HG02884 (cell line): Measurements from ENCODE around the gene FUT3.
"Not testable (repeated sequence)": the region's sequence is repeated elsewhere in the genome, so short reads cannot be mapped to it uniquely, and the experiment has no call there.

Experiments
- ATAC-seq: cut with Tn5 transposase; IDR thresholded peaks from one replicate; pipeline ENCODE4 v1.9.1; 2021; ENCODE audit warnings: mild to moderate bottlenecking, moderate library complexity; ENCODE audit not compliant: unreplicated experiment

The FUT3 gene

DNA sequence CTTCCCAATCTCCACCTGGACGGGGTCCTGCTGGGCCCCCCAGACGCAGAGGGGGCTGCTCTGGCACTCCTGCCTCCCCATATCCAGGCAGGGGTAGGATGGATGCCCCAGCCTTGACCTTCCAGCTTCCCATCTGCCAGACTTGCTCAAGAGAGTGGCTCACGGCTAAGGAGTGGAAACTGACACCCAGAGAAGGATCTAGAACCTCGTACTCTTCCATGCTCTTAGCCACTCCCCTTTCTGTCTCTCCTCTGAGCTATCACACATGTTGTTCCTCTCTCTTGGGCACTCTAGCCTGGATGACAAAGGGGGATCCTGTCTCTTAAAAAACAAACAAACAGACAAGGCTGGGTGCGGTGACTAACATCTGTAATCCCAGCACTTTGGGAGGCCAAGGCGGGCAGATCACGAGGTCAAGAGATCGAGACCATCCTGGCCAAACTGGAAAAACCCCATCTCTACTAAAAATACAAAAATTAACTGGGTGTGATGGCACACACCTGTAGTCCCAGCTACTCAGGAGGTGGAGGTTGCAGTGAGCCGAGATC is 31.2 kb upstream of the FUT3 start:
- ATAC-seq, result no peak

DNA sequence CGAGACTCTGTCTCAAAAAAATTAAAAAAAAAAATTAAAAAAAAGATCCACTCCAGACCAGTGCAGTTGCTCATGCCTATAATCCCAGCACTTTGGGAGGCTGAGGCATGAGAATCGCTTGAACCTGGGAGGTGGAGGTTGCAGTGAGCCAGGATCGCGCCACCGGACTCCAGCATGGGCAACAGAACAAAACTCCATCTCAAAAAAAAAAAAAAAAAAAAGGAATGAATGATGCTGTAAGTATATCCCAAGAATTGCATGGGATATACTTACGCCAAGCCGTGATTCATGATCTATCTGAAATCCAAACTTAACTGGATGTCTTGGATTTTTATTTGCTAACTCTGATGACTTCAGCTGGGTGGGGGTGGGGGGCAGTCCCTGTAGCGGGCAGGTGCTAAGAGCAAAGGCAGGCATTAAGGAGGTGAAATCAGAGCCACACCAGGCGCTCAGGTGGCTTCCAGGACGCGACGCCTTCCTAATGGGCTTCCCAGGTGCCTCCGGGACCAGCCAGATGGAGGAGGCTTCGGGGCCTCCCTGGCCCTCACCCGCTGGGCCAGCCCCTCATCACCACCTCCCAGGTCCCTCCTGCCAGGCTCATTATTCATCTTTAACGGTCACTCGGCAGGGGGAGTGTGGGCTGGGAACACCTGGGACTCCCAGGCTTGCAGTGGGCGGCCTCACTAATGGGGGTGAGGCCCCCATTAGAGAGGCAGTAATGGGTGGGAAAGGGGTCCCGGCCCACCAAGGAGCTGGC is 30.5 kb upstream of the FUT3 start:
- no peak for ATAC-seq

DNA sequence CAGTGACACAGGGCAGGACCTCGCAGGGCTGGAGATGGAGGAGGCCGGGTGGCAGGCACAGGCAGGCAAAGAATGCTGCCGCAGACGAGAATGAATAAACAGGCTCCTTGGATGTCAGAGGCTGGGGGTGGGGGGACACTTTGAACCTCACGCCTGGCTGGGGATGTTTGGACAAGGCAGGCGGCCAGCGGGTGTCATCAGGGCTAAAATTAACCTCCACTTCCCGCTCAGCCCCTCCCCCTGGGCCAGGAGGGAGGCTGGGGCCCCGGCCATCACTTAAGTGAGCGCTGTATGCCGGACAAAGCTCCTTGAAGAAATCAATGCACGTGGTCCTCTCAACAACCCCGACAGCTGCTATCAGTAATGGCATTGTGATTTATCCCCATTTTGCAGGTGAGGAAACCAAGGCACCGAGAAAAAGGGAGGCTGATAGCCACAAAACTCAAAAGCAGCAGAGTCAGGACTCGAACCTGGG is 29.4 kb upstream of the FUT3 start:
- ATAC-seq, result no peak

DNA sequence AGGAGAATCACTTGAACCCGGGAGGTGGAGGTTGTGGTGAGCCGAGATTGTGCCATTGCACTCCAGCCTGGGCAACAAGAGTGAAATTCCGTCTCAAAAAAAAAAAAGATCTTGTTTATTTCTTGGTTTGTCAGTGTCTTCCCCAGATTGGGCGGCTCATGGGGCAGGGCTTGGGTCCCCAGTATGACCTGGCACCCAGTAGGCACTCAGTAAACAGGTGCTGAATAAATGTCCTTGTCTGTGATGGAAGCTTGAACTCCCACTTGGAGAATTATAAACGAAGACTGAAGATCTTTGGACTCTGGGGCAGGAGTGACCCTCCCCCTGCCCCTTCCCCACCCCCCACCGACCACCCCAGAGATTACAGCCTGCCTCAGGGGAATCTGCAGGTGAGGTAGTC is 28.9 kb upstream of the FUT3 start:
- ATAC-seq, result no peak

DNA sequence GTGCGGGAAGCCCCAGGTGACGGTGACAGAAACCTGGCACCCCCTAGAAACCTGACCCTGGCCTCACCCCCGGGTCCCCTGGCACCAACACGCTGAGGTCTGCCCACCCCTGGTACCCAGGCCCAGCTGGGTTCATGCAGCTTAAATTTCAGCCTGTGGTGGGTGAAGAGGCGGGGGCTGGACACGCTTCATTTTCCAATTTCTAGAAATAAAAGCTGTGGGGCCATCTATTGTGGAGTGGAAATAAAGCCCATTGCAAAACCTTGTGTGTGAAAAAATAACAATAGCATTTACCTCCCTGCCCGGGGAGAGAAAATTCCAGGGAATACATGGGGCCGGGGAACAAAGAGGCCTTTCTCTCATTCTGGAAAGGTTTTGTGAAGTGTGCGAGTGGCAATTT is 26.6 kb upstream of the FUT3 start:
- no peak for ATAC-seq

DNA sequence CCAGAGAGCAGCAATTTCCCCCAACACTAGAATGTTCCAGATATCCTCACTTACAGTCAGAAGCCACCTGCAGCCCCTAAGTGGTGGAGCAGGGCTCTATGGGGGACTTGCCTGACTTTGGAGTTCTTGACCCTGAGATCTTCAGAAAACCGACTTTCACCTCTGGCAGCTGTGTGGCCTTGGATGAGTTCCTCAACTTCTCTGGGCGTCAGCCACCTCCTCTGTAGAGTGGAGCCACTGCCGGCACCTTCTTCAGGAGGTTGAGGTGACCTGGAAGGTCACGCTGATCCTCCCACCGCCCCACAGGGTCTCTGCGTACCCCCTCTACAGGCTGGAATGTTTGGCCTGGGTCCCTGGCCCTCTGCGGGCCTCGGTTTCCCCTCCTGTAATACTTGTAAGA is 26.2 kb upstream of the FUT3 start:
- ATAC-seq, result no peak

DNA sequence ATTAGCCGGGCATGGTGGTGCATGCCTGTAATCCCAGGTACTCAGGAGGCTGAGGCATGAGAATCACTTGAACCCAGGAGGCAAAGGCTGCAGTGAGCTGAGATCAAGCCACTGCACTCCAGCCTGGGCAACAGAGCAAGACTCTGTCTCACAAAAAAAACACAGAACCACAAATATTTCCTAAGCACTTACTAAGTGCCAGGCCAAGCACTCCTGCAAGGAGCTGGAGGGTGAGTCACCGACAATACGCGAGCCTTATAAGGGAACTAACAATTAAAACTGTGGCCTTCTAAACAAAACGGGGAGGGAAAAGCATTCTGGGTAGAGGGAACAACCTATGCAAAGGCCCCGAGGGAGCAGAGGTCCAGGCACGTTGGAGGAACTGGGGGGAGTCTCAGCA is 23.2 kb upstream of the FUT3 start:
- not testable (repeated sequence) for ATAC-seq

DNA sequence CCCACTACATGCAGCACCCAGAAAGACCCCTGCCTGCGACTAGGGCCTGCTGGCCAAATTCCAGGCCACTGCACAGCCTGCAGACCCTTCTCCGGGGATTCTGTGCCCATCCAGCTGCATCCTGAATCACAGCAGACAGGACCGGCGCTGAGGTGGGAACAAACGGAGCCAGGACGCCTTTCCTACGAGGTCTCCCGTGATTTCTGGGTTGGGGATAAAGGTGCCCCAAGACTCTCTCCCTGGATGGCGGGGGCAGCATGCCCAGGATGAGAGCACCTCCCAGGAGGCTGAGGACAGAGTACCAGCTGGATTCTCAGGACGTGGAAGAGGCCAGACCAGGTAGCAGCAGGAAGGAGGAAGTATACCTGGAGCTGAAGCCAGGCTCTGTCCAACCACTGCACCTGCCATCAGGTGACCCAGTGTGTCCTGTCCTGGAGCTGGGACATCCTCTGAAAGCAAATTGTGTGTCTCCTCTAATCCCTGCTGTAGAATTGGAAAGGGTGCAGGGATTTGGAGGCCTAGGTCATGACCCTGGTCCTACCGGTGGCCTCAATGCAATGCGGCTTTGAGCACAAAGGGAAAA is 22.5 kb upstream of the FUT3 start:
- no peak for ATAC-seq

DNA sequence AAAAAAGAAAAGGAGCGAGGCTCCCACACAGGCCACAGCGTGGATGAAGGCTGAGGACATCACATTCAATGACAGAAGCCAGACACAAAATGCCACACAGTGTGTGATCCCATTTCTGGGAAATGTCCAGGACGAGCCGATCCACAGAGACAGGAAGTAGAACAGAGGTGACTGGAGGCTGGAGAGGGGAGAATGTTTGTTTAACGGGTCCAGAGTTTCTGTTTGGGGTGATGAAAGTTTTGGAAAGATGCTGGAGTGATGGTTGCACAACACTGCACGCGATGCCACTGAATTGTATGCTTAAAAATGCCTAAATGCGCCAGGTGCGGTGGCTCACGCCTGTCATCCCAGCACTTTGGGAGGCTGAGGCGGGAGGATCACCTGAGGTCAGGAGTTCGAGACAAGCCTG is 19.7 kb upstream of the FUT3 start:
- ATAC-seq, result no peak

DNA sequence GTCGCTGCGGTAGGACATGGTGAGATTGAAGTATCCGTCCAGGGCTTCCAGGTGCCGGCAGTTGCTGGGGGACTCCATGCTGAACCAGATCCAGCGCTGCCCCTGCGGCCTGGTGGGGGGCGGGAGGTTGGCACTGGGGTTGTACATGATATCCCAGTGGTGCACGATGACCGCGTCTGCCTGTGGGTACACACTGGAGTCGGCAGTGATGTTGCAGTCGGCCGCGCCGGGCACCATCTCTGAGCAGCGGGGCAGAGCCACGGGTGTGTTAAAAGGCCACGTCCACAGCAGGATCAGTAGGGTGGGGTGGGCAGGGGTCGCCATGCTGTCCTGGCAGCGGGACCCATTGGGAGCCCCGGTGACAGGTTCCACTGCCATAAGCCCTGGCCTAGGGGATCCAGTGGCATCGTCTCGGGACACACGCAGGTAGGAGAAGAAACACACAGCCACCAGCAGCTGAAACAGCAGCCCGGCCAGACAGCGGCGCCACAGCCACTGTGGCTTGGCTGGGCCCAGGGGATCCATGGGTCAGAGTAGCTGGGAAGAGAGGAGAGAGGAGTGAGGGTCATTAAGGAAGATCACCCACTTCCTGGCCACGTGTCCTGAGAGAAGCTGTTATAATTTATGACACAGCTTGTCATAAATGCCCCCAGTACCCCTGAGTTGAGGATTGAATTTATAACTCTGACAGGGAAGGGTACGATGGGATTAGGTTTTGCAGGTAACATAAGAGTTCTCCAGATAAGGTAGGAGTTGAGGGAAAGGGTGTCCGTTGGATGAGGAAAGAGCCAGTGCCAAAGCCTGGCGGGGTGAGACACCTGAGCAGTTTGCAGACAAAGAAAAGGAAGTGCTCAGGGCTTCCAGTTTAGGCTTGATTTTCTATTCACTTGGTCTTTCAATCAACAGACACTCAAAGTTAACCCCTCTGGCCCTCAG is 16.2 kb upstream of the FUT3 start:
- no peak for ATAC-seq

DNA sequence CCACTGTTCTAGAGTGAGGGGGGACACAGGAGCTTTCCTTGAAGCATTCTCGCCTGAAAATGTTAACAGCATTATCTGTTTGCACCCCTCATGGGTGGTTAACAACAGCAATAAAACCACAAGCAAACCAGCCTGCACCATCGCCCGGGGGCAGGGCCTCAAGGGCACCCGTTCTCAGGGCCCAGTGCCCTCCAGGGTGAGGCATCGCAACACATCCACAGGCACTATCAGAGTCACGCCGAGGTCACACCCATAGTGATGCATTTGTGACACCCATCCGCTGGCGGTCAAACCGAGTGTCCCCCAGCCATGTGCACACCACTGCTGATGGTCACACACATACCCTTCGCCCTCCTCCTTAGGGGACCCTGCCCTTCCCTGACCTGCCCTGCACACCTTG is 14.5 kb upstream of the FUT3 start:
- no peak for ATAC-seq

DNA sequence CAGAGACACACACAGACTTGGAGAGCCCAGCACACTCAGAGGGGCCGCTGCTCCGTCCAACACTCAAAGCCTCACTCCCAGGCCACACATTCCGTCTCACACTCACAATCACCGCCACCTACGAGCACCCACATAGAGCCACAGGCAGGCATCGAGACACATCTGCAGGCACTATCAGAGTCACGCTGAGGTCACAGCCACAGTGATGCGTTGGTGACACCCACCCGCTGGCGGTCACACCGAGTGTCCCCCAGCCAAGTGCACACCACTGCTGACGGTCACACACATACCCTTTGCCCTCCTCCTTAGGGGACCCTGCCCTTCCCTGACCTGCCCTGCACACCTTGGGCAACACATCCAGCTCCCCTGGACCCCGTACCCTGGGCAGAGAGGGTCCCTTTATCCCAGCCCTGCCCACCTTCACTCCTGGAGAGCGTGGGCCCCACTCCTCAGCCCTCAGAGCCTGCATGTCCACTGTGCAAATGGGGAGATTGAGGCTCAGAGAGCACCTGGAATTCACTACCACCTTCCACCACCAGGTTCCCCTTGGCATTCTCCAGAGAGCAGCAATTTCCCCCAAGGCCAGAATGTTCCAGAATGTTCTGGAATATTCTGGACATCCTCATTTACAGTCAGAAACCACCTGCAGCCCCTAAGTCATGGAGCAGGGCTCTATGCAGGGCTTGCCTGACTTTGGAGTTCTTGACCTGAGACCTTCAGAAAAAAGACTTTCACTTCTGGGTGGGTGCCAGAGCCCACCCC is 13.7 kb upstream of the FUT3 start:
- ATAC-seq, result no peak

DNA sequence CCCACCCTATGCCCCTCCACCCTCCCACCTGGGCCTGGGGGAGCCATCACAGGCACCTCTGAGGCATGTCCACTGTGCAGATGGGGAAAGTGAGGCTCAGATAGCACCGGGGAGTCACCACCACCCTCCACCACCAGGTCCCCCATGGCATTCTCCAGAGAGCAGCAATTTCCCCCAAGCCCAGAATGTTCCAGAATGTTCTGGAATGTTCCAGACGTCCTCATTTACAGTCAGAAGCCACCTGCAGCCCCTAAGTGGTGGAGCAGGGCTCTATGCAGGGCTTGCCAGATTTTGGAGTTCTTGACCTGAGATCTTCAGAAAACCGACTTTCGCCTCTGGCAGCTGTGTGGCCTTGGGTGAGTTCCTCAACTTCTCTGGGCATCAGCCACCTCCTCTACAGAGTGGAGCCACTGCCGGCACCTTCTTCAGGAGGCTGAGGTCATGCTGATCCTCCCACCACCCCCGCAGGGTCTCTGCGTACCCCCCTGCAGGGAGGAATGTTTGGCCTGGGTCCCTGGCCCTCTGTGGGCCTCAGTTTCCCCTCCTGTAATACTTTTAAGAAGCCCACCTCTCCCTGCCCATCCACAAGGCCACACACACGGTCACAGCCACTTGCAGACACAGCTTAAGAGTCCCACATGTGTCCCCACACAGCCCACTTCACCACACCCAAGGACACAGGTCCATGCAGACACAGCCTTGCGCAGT is 12.9 kb upstream of the FUT3 start:
- ATAC-seq, result no peak

DNA sequence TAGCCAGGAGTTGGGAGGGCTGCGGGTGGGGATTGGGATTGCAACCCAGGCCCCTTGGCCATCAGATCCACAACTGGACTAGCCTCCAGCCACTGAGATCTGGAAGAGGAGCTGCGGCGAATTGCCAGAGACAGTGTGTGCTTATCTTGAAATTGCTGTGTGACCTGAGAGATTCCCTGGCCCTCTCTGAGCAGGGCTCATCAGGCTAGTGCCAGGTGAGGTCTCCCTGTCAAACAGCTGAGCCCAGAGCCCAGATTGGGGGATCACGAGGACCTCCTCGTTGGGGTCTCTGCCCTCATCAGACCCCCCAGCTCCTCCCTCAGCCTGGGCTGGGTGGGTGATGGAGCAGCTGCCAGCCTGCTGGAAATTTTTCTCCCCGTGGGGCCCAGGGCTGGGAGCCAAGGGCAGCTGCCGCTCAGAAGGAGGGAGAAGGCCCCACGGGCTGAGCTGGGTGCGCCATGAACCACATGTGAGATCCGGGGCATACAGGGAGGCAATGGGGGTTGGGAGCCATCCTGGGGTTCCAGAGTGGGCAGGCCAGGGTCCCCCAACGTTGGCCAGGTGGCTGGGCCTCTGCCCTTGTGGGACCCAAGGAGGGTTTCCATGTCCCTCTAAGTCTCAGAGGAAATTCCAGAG is 11.9 kb upstream of the FUT3 start:
- no peak for ATAC-seq

DNA sequence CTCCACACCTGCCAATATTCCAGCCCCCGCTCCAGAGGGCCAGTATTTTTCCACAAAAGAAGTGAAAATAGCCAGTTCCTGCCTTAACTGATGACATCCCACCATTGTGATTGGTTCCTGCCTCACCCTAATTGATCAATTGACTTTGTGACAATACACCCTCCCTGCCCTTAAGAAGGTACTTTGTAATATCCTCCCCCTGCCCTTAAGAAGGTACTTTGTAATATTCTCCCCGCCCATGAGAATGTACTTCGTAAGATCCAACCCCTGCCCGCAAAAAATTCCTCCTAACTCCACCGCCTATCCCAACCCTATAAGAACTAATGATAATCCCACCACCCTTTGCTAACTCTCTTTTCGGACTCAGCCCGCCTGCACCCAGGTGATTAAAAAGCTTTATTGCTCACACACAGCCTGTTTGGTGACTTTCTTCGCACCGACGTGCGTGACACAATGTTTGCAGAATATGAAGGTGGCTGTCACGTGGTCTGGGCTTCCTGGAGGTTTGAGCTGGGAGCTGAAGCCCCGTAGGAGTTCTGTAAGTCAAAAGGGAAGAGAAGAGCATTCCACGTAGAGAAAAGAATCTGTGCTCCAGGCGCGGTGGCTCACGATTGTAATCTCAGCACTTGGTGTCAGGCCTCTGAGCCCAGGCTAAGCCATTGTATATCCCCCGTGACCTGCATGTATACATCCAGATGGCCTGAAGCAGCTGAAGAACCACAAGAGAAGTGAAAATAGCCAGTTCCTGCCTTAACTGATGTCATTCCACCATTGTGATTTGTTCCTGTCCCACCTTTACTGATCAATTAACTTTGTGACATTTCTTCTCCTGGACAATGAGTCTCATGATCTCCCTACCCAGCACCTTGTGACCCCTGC is 6.2 kb upstream of the FUT3 start:
- no peak for ATAC-seq

DNA sequence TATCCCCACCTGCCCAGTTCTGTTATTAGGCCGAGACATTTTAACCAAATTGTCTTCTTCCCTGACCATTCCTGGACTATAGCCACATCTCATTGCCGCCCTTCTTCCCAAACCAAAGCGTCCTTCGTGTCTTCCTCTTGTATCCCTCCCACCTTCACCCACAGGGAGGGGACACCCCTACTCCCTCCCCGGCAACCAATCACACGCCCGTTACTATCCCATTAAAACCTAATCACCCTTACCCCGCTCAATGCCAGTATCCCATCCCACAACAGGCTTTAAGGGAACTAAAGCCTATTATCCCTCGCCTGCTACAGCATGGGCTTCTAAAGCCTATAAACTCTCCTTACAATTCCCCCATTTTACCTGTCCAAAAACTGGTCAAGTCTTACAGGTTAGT is 3.9 kb upstream of the FUT3 start:
- not testable (repeated sequence) for ATAC-seq

DNA sequence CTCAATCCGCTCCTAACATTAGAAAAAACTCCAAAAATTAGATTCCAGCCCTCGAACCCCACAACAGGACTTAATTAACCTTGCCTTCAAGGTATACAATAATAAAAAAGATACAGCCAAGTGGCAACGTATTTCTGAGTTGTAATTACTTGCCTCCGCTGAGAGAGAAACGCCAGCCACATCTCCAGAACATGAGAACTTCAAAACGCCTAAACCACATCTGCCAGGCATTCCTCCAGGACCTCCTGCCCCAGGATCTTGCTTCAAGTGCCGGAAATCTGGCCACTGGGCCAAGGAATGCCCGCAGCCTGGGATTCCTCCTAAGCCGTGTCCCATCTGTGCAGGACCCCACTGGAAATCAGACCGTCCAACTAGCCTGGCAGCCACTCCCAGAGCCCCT is 2.9 kb upstream of the FUT3 start:
- not testable (repeated sequence) for ATAC-seq

DNA sequence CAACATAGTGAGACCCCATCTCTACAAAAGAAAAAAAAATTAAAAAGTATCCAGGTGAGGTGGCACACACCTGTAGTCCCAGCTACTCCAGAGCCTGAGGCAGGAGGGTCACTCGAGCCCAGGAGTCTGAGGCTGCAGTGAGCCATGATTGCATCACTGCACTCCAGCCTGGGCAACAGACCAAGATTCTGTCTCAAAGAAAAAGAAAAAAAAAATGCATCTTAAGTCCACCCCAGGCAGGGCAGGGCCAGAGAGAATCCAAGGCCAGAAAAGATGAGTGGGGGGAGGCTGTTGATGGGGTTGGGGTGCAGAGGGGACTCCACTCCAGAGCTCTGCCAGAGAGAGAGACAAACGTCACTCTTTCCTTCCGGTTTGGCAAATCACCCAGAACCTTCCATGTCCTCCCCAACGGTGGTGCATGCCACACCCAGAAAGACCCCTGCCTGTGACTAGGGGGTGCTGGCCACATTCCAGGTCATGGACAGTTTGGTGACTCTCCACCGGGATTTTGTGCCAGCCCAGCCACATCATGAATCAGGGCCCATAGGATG is 431 bp downstream of the FUT3 start:
- no peak for ATAC-seq
